Measurements from ENCODE around the gene L3MBTL3.
"Not testable (repeated sequence)": the region's sequence is repeated elsewhere in the genome, so short reads cannot be mapped to it uniquely, and the experiment has no call there.

Gene L3MBTL3

DNA sequence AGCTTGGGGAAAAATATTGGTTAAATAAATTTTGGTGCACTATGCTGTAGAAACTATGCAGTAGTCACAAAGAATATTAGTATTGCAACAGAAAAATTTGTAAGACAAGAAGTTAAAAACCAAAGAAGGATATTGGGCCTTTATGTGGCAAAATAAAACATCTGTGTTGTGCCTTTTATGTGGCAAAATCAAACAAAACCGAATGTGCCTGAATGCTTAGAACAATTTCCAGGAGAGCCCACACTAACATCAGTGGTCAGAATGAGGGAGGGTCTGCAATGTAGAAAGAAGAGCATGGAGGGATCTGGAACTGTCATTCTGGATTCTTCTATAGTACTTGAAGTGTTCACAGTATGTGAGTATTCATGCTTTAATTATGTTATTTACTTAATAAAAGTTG is 75.2 kb downstream of the L3MBTL3 start:
- DNase-seq = no peak

DNA sequence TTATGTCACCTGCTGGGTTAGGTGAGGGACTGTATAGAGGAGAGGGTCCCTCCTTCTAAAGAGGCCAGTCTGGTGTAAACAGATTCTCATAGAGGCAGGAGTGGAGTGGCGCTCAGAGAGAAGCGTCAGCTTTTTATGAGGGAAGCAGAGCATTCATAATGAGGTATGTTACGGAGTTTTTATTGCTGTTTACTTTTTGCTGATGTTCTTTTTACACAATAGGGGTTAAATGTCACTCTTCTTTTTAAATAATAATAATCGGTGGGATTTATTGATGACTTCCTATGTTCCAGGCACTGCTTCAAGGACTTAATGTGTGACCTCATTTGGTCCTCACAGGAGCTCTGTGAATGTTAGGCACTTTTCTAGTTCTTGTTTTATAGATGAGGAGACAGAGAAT is 79.9 kb downstream of the L3MBTL3 start:
- DNase-seq = no peak

- no peak for DNase-seq
These were observed 80.7 kb downstream of the L3MBTL3 start for GRCh38 chr6:130099119-130099518.

GRCh38 chr6:130105996-130106704 is 87.8 kb downstream of the L3MBTL3 start:
- DNase-seq = no peak

- no peak for DNase-seq
These were observed 89.3 kb downstream of the L3MBTL3 start for GRCh38 chr6:130107710-130108109.

- no peak for DNase-seq
These were observed 92.7 kb downstream of the L3MBTL3 start for GRCh38 chr6:130111031-130111430.

DNA sequence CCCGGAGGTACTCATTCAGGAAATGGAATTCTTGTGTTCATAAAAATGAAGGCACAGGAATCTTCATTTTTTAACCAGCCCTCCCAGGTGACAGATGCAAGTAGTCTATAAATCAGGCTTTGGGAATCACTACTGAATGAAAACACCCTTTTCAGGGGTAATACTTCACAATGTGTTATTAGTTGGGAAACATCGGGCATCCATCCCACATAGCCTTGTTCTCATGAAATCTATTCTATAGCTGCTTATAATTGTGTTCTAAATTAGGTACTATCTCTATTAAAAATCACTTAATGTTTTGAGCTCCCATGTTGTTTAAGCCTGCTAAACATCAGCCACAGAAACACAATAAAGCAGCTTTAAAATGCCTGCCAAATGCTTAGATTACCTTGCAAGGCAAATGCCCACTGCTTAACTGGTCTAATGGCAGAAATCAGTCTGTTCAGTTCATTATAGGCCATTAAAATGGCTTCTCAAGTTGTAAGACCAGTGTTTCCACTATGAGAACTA is 94.9 kb downstream of the L3MBTL3 start:
- no peak for DNase-seq

GRCh38 chr6:130115036-130115435 is 96.7 kb downstream of the L3MBTL3 start:
- DNase-seq = no peak

GRCh38 chr6:130116273-130116672 is 97.9 kb downstream of the L3MBTL3 start:
- DNase-seq = no peak

GRCh38 chr6:130117187-130117701 is 98.9 kb downstream of the L3MBTL3 start:
- DNase-seq = not testable (repeated sequence)

DNA sequence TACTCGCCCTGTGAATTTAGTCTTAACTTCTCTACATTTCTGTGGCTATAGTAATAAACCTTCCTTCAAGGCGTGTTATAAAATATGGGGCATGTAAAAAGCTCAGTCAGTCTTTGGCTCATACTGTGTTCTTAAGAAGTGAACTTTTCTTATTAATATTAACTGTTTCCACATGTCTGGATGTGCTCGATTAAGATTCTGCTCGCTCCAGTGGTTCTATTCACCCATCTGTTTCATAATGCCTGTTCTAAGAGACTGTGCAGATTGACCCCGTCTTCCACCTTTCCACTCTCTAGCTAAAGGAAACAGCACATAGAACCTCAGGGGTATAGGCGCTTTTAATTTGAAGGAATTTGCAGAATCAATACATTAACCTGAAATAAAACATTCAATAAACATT is 99.9 kb downstream of the L3MBTL3 start:
- DNase-seq = no peak

DNA sequence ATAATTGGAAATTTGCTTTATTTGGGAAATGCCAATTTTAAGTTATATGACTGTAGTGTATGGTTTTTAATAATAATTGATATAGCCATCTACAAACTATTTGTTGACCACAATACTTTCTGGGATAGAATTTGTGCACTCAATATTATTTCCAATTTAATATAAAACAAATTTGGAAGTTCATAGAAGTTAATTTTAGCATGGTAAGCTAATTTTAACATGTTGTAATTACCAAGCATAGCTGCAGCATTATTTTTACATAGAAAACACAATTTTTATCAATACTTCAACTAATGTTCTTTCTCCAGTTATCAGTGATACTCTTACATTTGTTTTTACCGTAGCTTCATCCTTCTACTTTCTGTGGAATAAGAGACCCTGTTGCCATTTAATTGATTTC is 100.8 kb downstream of the L3MBTL3 start:
- DNase-seq = no peak

GRCh38 chr6:130120731-130121130 is 102.3 kb downstream of the L3MBTL3 start:
- no peak for DNase-seq

DNA sequence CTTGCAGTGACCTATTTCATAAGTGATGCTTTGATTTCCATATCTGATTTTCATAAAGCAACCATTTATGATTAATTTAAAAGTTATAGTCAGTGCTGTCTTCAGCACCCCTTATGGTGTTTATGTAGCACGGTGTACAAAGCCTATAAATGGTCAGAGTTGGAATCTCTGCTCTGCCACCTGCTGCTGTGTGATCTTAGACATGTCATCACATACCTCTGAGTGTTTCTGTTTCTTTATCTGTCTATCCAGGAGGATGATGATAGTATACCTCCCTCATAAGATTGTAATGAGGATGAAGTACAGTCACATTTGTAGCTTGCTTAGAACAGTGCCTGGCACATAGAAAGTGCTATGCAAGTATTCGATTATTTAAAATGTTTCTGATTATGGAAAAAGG is 103.9 kb downstream of the L3MBTL3 start:
- DNase-seq = no peak

DNA sequence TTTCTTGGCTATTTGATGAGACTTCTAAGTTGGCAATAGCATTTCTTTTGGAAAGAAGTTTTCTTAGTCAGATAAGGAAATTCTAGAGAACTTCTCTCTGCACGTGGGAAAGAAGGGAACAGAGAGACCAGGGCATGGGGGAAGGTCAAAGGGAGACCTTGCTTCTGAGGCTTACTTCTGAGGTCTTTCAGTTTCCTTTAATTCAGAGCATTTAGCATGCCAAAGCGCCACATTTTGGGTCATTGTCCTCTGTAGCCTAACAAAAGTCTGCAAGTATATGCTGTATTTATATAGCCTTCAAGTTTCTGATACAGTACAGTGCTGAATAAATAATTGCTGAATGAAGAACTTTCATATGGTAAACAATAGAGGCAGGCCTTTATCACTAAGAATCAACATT is 108.8 kb downstream of the L3MBTL3 start:
- no peak for DNase-seq

DNA sequence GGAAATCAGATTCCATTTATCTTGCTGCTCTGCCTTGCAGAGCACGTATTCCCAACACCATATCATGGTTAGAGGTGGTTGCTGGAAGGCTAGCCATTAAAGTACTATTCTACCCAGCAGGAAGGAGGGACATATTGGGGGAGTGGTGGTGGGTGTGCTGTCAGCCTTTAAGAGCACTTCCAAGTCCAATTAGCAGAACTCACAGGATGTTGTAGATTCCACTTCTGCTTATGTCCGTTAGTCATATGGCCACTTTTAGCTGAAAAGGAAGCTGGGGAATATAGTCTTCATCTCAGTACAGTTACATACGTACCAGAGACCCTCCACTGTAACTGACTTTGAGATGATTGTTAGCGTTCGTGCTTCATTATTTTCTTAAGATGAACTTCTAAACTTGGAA is 109.9 kb downstream of the L3MBTL3 start:
- no peak for DNase-seq

GRCh38 chr6:130129762-130130246 is 111.4 kb downstream of the L3MBTL3 start:
- no peak for DNase-seq

DNA sequence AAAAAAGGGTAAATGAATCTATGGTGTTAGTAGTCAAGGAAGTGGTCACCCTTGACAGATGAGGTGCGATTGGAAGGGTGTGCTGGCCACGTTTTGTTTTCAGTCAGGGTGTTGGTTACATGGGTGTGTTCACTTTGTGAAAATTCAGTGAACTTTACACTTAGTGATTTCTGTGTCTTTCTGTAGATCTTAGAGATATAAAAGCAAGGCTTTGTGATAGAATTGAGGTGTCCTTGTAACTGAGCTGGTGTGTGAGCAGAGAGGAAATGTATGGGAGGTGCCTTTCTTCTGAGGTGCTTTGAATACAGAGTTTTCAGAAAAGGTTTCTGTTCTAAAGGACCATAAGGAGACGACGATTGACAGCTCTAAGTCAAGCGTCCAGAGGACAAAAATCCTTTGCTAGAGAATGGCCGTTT is 113.9 kb downstream of the L3MBTL3 start:
- DNase-seq = no peak

DNA sequence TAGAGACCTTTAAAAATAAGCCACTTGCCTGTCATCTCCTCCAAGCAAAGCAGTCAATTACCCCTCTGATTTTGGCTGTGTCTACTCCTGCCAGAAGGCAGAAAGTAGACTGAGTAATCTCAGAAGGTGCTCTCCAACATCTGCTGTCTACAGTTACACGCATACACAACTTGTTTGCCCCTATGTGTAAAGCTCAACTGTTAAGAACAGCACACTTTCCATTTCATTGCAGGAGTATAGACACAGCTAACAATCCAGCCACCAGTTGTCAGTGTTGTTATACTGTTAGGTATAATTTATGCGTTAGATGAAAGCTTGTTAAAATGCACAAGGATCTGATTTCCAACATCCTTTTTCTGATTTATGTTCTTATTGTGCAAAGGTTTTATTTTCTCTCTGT is 116.2 kb downstream of the L3MBTL3 start:
- no peak for DNase-seq

GRCh38 chr6:130136798-130137197 is 118.4 kb downstream of the L3MBTL3 start:
- DNase-seq = no peak

GRCh38 chr6:130138116-130138908 is 119.9 kb downstream of the L3MBTL3 start:
- no peak for DNase-seq

- DNase-seq = no peak
These were observed 120.5 kb downstream of the L3MBTL3 start for GRCh38 chr6:130138909-130139242.

- no peak for DNase-seq
These were observed 121.7 kb downstream of the L3MBTL3 start for GRCh38 chr6:130140084-130140483.

- no peak for DNase-seq
These were observed 125.3 kb downstream of the L3MBTL3 start for GRCh38 chr6:130143709-130144108.
